K562 (cell line): ENCODE data around the gene RBPJ. TPM values are rescaled to one million over a fixed set of nuclear protein-coding genes. Genes with fewer than 3 reads are reported as not detected.

ENCODE experiments used
- KLF1 ChIP-seq: fragments of 450-650 bp; IDR thresholded peaks from 2 replicates; pipeline ENCODE4 v1.6.1; 2016; ENCODE audit warnings: missing genetic modification characterization, missing compliant biosample characterization
- MCM5 ChIP-seq: fragments of 450-650 bp; IDR thresholded peaks from 2 replicates; pipeline ENCODE4 v1.6.1; 2016; ENCODE audit warnings: low read depth
- PTBP1 ChIP-seq: fragments of 200-400 bp; formaldehyde crosslinking; IDR thresholded peaks from 2 replicates; pipeline ENCODE4 v1.6.1; 2017; ENCODE audit warnings: low read depth, low read length
- STAT5B ChIP-seq: fragments of 250-450 bp; sonication (Bioruptor Pico); IDR thresholded peaks from 2 replicates; pipeline ENCODE4 v1.8.0; 2021; ENCODE audit warnings: mild to moderate bottlenecking, inconsistent platforms
- TAF9B ChIP-seq: fragments of 450-650 bp; IDR thresholded peaks from 2 replicates; pipeline ENCODE4 v1.6.1; 2018; ENCODE audit warnings: mild to moderate bottlenecking; ENCODE audit not compliant: partially characterized antibody
- TOE1 ChIP-seq, 2 experiments: fragments of 450-650 bp in 1 of 2; sonication (generic) in 1 of 2; formaldehyde crosslinking in 1 of 2; IDR thresholded peaks; 2 replicates each; pipeline versions ENCODE4 v1.7.1 to v1.8.0; 2016 to 2022; ENCODE audit warnings: borderline replicate concordance in 2 of 2, mild to moderate bottlenecking in 2 of 2, antibody characterized with exemption in 1 of 2, inconsistent platforms in 1 of 2, low read depth in 1 of 2, missing genetic modification reagents in 1 of 2, moderate library complexity in 1 of 2
- ZNF436 ChIP-seq: fragments of 250-450, 450-650 bp; sonication (Bioruptor Pico); formaldehyde crosslinking; IDR thresholded peaks from 2 replicates; pipeline ENCODE4 v1.7.0; 2020; ENCODE audit warnings: mild to moderate bottlenecking
- polyA plus RNA-seq, 8 experiments: library from polyadenylated mRNA; depleted of rRNA in 4 of 8; stranded (reverse) in 5 of 8; unstranded in 3 of 8; fragments of >200 nt; fragmentation: Nextera tagmentation in 2 of 8; fragmentation: Illumina TruSeq in 1 of 8; extraction: Ambion mirVana in 2 of 8; extraction: Trizol in 1 of 8; gene quantifications; 2 replicates each; pipeline versions ENCODE4 v1.2.1 to v1.2.3, GENCODE V29; 2011 to 2014; ENCODE audit warnings: inconsistent platforms in 1 of 8, missing spikeins in 1 of 8
- total RNA-seq, 7 experiments: library from RNA; depleted of rRNA in 6 of 7; stranded (reverse); fragments of >200 nt in 6 of 7; fragmentation: Illumina TruSeq in 2 of 7; extraction: Trizol in 2 of 7; gene quantifications; 2 replicates each; pipeline versions ENCODE4 v1.2.1 to v1.2.3, GENCODE V29; 2011 to 2021; ENCODE audit warnings: low replicate concordance in 1 of 7
- TF ChIP-seq, protein P1 (sequence below): fragments of 200-600 bp; sonication (generic); IDR thresholded peaks from one replicate; pipeline ENCODE4 v1.6.1; 2012; ENCODE audit warnings: mild to moderate bottlenecking, low read depth, low read length, inconsistent platforms
- TF ChIP-seq, protein P2 (sequence below): IDR thresholded peaks from 2 replicates; pipeline ENCODE4 v1.6.1; 2011; ENCODE audit not compliant: insufficient read length; ENCODE audit errors: extremely low read depth
- TF ChIP-seq, protein P3 (sequence below): fragments of 200-800 bp; sonication (Bioruptor generic); IDR thresholded peaks from 2 replicates; pipeline ENCODE4 v1.6.1; 2017; ENCODE audit warnings: missing genetic modification characterization, missing compliant biosample characterization

Gene RBPJ
- total and polyA plus RNA-seq, 9 of the 15 experiments (the other 6 are each of a cell fraction or from before 2014, with no cell fraction given) = 17.2 to 49.4 (median 33.8) TPM

DNA sequence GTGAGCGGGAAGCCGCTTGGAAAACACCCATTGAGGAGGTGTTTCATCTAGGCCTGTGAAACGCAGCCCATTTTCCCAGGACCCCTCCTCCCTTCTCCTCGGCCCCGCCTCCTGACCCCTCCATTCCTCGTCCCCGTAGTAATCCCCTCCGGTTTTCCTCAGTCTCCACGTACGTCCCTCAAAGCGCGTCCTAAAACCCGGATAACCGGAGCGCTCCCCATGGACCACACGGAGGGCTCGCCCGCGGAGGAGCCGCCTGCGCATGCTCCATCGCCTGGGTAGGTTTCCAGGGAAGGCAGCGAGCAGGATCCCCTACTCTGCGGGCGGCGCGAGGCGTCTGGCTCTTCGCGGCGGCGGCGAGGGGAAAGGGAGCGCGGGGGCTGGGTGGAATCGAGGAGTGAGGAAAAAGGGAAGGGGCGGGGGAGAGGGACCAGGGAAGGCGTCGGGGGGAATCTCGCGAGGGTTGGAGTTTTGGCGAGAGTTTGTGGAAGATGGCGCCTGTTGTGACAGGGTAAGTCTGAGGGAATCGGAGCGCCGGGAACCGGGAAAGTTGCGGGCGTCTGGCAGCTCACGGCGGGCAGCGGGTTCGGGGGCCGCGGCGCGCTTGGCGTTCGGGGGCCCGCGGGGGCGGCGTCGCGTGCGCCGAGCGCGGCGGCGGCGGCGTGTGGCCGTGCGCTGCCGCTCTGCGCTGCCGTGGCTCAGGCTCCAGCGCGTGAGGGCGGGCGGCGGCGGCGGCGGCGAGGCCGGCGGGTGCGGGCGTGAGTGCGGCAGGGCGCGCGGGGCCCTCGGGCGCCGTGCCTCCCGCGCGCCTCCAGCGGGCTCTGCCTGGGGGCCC is at the start of gene RBPJ (continued):
- TF ChIP-seq, protein P1, sequence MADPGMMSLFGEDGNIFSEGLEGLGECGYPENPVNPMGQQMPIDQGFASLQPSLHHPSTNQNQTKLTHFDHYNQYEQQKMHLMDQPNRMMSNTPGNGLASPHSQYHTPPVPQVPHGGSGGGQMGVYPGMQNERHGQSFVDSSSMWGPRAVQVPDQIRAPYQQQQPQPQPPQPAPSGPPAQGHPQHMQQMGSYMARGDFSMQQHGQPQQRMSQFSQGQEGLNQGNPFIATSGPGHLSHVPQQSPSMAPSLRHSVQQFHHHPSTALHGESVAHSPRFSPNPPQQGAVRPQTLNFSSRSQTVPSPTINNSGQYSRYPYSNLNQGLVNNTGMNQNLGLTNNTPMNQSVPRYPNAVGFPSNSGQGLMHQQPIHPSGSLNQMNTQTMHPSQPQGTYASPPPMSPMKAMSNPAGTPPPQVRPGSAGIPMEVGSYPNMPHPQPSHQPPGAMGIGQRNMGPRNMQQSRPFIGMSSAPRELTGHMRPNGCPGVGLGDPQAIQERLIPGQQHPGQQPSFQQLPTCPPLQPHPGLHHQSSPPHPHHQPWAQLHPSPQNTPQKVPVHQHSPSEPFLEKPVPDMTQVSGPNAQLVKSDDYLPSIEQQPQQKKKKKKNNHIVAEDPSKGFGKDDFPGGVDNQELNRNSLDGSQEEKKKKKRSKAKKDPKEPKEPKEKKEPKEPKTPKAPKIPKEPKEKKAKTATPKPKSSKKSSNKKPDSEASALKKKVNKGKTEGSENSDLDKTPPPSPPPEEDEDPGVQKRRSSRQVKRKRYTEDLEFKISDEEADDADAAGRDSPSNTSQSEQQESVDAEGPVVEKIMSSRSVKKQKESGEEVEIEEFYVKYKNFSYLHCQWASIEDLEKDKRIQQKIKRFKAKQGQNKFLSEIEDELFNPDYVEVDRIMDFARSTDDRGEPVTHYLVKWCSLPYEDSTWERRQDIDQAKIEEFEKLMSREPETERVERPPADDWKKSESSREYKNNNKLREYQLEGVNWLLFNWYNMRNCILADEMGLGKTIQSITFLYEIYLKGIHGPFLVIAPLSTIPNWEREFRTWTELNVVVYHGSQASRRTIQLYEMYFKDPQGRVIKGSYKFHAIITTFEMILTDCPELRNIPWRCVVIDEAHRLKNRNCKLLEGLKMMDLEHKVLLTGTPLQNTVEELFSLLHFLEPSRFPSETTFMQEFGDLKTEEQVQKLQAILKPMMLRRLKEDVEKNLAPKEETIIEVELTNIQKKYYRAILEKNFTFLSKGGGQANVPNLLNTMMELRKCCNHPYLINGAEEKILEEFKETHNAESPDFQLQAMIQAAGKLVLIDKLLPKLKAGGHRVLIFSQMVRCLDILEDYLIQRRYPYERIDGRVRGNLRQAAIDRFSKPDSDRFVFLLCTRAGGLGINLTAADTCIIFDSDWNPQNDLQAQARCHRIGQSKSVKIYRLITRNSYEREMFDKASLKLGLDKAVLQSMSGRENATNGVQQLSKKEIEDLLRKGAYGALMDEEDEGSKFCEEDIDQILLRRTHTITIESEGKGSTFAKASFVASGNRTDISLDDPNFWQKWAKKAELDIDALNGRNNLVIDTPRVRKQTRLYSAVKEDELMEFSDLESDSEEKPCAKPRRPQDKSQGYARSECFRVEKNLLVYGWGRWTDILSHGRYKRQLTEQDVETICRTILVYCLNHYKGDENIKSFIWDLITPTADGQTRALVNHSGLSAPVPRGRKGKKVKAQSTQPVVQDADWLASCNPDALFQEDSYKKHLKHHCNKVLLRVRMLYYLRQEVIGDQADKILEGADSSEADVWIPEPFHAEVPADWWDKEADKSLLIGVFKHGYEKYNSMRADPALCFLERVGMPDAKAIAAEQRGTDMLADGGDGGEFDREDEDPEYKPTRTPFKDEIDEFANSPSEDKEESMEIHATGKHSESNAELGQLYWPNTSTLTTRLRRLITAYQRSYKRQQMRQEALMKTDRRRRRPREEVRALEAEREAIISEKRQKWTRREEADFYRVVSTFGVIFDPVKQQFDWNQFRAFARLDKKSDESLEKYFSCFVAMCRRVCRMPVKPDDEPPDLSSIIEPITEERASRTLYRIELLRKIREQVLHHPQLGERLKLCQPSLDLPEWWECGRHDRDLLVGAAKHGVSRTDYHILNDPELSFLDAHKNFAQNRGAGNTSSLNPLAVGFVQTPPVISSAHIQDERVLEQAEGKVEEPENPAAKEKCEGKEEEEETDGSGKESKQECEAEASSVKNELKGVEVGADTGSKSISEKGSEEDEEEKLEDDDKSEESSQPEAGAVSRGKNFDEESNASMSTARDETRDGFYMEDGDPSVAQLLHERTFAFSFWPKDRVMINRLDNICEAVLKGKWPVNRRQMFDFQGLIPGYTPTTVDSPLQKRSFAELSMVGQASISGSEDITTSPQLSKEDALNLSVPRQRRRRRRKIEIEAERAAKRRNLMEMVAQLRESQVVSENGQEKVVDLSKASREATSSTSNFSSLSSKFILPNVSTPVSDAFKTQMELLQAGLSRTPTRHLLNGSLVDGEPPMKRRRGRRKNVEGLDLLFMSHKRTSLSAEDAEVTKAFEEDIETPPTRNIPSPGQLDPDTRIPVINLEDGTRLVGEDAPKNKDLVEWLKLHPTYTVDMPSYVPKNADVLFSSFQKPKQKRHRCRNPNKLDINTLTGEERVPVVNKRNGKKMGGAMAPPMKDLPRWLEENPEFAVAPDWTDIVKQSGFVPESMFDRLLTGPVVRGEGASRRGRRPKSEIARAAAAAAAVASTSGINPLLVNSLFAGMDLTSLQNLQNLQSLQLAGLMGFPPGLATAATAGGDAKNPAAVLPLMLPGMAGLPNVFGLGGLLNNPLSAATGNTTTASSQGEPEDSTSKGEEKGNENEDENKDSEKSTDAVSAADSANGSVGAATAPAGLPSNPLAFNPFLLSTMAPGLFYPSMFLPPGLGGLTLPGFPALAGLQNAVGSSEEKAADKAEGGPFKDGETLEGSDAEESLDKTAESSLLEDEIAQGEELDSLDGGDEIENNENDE = no peak
- TF ChIP-seq KLF1 (tag) (no peak), ZNF436 (CRISPR knock-in tag) (no peak), PTBP1 (no peak), STAT5B (CRISPR knock-in tag) (no peak), TAF9B (peak; percentile 67), MCM5 (no peak), TOE1 (IDR thresholded peaks at IDR 0.05; ENCODE audit: borderline replicate concordance) (peak; percentile 96), TOE1 (CRISPR knock-in tag; IDR thresholded peaks at IDR 0.05; ENCODE audit: borderline replicate concordance, low read depth) (no peak)
- TF ChIP-seq, protein P2, sequence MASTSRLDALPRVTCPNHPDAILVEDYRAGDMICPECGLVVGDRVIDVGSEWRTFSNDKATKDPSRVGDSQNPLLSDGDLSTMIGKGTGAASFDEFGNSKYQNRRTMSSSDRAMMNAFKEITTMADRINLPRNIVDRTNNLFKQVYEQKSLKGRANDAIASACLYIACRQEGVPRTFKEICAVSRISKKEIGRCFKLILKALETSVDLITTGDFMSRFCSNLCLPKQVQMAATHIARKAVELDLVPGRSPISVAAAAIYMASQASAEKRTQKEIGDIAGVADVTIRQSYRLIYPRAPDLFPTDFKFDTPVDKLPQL = no peak
- TF ChIP-seq, protein P3, sequence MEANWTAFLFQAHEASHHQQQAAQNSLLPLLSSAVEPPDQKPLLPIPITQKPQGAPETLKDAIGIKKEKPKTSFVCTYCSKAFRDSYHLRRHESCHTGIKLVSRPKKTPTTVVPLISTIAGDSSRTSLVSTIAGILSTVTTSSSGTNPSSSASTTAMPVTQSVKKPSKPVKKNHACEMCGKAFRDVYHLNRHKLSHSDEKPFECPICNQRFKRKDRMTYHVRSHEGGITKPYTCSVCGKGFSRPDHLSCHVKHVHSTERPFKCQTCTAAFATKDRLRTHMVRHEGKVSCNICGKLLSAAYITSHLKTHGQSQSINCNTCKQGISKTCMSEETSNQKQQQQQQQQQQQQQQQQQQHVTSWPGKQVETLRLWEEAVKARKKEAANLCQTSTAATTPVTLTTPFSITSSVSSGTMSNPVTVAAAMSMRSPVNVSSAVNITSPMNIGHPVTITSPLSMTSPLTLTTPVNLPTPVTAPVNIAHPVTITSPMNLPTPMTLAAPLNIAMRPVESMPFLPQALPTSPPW (CRISPR knock-in tag) = peak; percentile 93
